Panc1 (cell line): ENCODE results near the gene RAB3IP. TPM values are rescaled to one million over a fixed set of nuclear protein-coding genes. Genes with fewer than 3 reads are reported as not detected.

Experiments used
- ATAC-seq: fragments of 200-7000 bp; cut with Tn5 transposase; 2 replicates; pipeline ENCODE4 v1.9.1; 2020; ENCODE audit warnings: mild to moderate bottlenecking, moderate library complexity
- BruUV-seq: library from RNA; stranded (reverse); fragments of 400-500 nt; replicated peaks from 2 replicates; lab custom pipeline; 2021; lab: Mats Ljungman, UMichigan
- CTCF ChIA-PET: fragments of 300-600 bp; sonication (Branson Sonifier 250); formaldehyde crosslinking; loops from one replicate; lab custom pipeline; 2022; ENCODE audit warnings: antibody characterized with exemption; lab: Charles Lee
- POLR2A ChIA-PET: fragments of 300-600 bp; sonication (Branson Sonifier 250); formaldehyde crosslinking; loops from one replicate; lab custom pipeline; 2022; ENCODE audit warnings: antibody characterized with exemption; lab: Charles Lee
- DNase-seq: peaks from one replicate; pipeline ENCODE4 v3.0.0-alpha.2; 2010; ENCODE audit warnings: low read depth, low spot score
- H3K27ac ChIP-seq: 2 replicates; pipeline ENCODE4 v1.5.1; 2011; ENCODE audit warnings: mild to moderate bottlenecking, low read length, inconsistent platforms
- H3K27me3 ChIP-seq: fragments of 200-500 bp; sonication (Bioruptor generic); 2 replicates; pipeline ENCODE4 v1.6.0; 2014; ENCODE audit warnings: low read length, inconsistent platforms; ENCODE audit not compliant: control insufficient read depth, insufficient read depth
- H3K36me3 ChIP-seq: fragments of 200-500 bp; sonication (Bioruptor generic); 2 replicates; pipeline ENCODE4 v1.5.1; 2014; ENCODE audit warnings: inconsistent platforms, mild to moderate bottlenecking, low read length, moderate library complexity; ENCODE audit not compliant: control insufficient read depth, insufficient read depth
- H3K4me1 ChIP-seq: 2 replicates; pipeline ENCODE4 v1.5.1; 2011; ENCODE audit warnings: inconsistent platforms, mild to moderate bottlenecking, low read length, moderate library complexity; ENCODE audit not compliant: control insufficient read depth, insufficient read depth
- H3K4me3 ChIP-seq, 2 experiments: 2 replicates each; pipeline ENCODE4 v1.5.1; 2011 to 2012; ENCODE audit warnings: low read depth in 2 of 2, low read length in 2 of 2, mild to moderate bottlenecking in 2 of 2, inconsistent platforms in 1 of 2, moderate library complexity in 1 of 2
- H3K9me3 ChIP-seq: fragments of 200-500 bp; sonication (Bioruptor generic); 2 replicates; pipeline ENCODE4 v1.5.1; 2014; ENCODE audit warnings: low read depth, mild to moderate bottlenecking, inconsistent platforms, low read length, moderate library complexity; ENCODE audit not compliant: control insufficient read depth, insufficient read depth
- CTCF ChIP-seq: fragments of 450-650 bp; IDR thresholded peaks from 2 replicates; pipeline ENCODE4 v1.5.1; 2017; ENCODE audit warnings: mild to moderate bottlenecking
- POLR2AphosphoS5 ChIP-seq: IDR thresholded peaks from 2 replicates; pipeline ENCODE4 v1.6.1; 2012; ENCODE audit warnings: mild to moderate bottlenecking, low read depth, low read length, moderate library complexity
- REST ChIP-seq, 2 experiments: IDR thresholded peaks; 2 replicates each; pipeline ENCODE4 v1.6.1; 2011 to 2012; ENCODE audit warnings: low read depth in 2 of 2, control low read depth in 1 of 2, low read length in 1 of 2, mild to moderate bottlenecking in 1 of 2, moderate library complexity in 1 of 2; ENCODE audit not compliant: insufficient read depth in 1 of 2
- SIN3A ChIP-seq: IDR thresholded peaks from 2 replicates; pipeline ENCODE4 v1.6.1; 2012; ENCODE audit warnings: low read depth, mild to moderate bottlenecking, low read length, moderate library complexity, borderline replicate concordance; ENCODE audit not compliant: insufficient read depth
- TCF7L2 ChIP-seq: IDR thresholded peaks from 2 replicates; pipeline ENCODE4 v1.6.1; 2011; ENCODE audit warnings: mild to moderate bottlenecking, low read depth, low read length, inconsistent platforms
- in situ Hi-C: cut with HindIII; loops from 2 replicates; pipeline ENCODE4 v1.10.0; 2016; ENCODE audit warnings: low sequenced_read_pairs, low pct_unique_long_range_greater_than_20kb
- intact Hi-C: fragments of 100-400 bp; cut with micrococcal nuclease; formaldehyde crosslinking; loops from one replicate; pipeline ENCODE4 v1.10.0; 2022; ENCODE audit not compliant: unreplicated experiment
- total RNA-seq: library from RNA; stranded (reverse); gene quantifications from one replicate; pipeline ENCODE4 v1.2.1, GENCODE V29; 2021; ENCODE audit not compliant: unreplicated experiment

The RAB3IP gene
- total RNA-seq, 1 experiment from 2014 or later = 22.9 TPM

- DNase-seq (no peak), ATAC-seq (no peak; the same call in 1 of the 2 replicates)
- peaks cover 3% of the 10 kb centered on the region; the same call in 1 of the 2 replicates for H3K27me3 ChIP-seq
- no peak overlapping the region for H3K27ac ChIP-seq
- BruUV-seq = no TSS peak
- no peak overlapping the region for H3K4me3 ChIP-seq
- H3K9me3 ChIP-seq = no peaks in the 10 kb centered on the region
- no peaks in the 10 kb centered on the region for H3K4me1 ChIP-seq
- H3K36me3 ChIP-seq = no peaks in the 10 kb centered on the region
- CTCF ChIA-PET = no interaction called here
- POLR2A ChIA-PET = no interaction called here
- no peak for TF ChIP-seq SIN3A
- no peak for TF ChIP-seq REST (IDR thresholded peaks at IDR 0.05; ENCODE audit: insufficient read depth in 1 of 2, low read depth in 2 of 2, low read length in 1 of 2)
- no peak for TF ChIP-seq CTCF
- no peak for TF ChIP-seq TCF7L2
- no peak for TF ChIP-seq POLR2AphosphoS5
- in situ Hi-C loops (no loop called here), intact Hi-C loops (no loop called here)
Observed at GRCh38 chr12:69844836-69845235, 106.2 kb downstream of the RAB3IP start.

GRCh38 chr12:69846976-69847375 is 108.3 kb downstream of the RAB3IP start:
- ATAC-seq (no peak), DNase-seq (no peak)
- Histone ChIP-seq H3K9me3 (no peaks in the 10 kb centered on the region), H3K4me1 (no peaks in the 10 kb centered on the region), H3K4me3 (no peak overlapping the region), H3K36me3 (no peaks in the 10 kb centered on the region), H3K27me3 (no peaks in the 10 kb centered on the region; the same call in 1 of the 2 replicates), H3K27ac (no peak overlapping the region)
- in situ Hi-C loops = no loop called here
- no TSS peak for BruUV-seq
- ChIA-PET POLR2A (no interaction called here), CTCF (no interaction called here)
- no peak for TF ChIP-seq TCF7L2
- TF ChIP-seq REST (IDR thresholded peaks at IDR 0.05; ENCODE audit: insufficient read depth in 1 of 2, low read depth in 2 of 2, low read length in 1 of 2) = no peak
- no peak for TF ChIP-seq POLR2AphosphoS5
- intact Hi-C loops = no loop called here
